Fibroblast of the conjunctiva (primary cell): ENCODE results near the gene COX20.

Source experiments
- DNase-seq: peaks from one replicate; pipeline ENCODE4 v3.0.0-alpha.2; 2010; ENCODE audit warnings: low read depth

COX20 gene

GRCh38 chr1:244874974-244875579 is 39.6 kb downstream of the COX20 start:
- no peak for DNase-seq

- no peak for DNase-seq
These were observed 40.9 kb downstream of the COX20 start for GRCh38 chr1:244876228-244876910.

- DNase-seq: no peak
These were observed 43.2 kb downstream of the COX20 start for GRCh38 chr1:244878681-244879080.

- DNase-seq: no peak
These were observed 46.3 kb downstream of the COX20 start for GRCh38 chr1:244881552-244882280.

GRCh38 chr1:244887281-244887680 is 51.8 kb downstream of the COX20 start:
- DNase-seq: no peak

GRCh38 chr1:244893836-244894235 is 58.4 kb downstream of the COX20 start:
- DNase-seq: no peak
